Measurements from ENCODE around the gene LITAFD.

LITAFD gene

GRCh38 chr16:8889893-8890548, 7.9 kb downstream of the LITAFD start:
- no peak for DNase-seq (ENCODE audit: low read depth)
- H3K4me3 ChIP-seq (ENCODE audit: low read depth, low read length) = no peak overlapping the region

- DNase-seq (ENCODE audit: low read depth) = no peak
- no peak overlapping the region for H3K4me3 ChIP-seq (ENCODE audit: low read depth, low read length)
Measured at GRCh38 chr16:8890549-8890921, 8.4 kb downstream of the LITAFD start.

GRCh38 chr16:8892101-8892575, 10.0 kb downstream of the LITAFD start:
- H3K4me3 ChIP-seq (ENCODE audit: low read depth, low read length) = no peak overlapping the region
- DNase-seq (ENCODE audit: low read depth) = no peak

GRCh38 chr16:8893426-8893825, 11.3 kb downstream of the LITAFD start:
- H3K4me3 ChIP-seq (ENCODE audit: low read depth, low read length) = no peak overlapping the region
- DNase-seq (ENCODE audit: low read depth) = no peak

- no peak for DNase-seq (ENCODE audit: low read depth)
- no peak overlapping the region for H3K4me3 ChIP-seq (ENCODE audit: low read depth, low read length)
Measured at GRCh38 chr16:8893976-8894690, 12.0 kb downstream of the LITAFD start.

GRCh38 chr16:8894736-8895334, 12.7 kb downstream of the LITAFD start:
- DNase-seq (ENCODE audit: low read depth) = no peak
- no peak overlapping the region for H3K4me3 ChIP-seq (ENCODE audit: low read depth, low read length)

- no peak for DNase-seq (ENCODE audit: low read depth)
- no peak overlapping the region for H3K4me3 ChIP-seq (ENCODE audit: low read depth, low read length)
Measured at GRCh38 chr16:8898660-8899318, 16.6 kb downstream of the LITAFD start.

GRCh38 chr16:8899709-8900317, 17.7 kb downstream of the LITAFD start:
- DNase-seq (ENCODE audit: low read depth) = no peak
- no peak overlapping the region for H3K4me3 ChIP-seq (ENCODE audit: low read depth, low read length)

- DNase-seq (ENCODE audit: low read depth) = no peak
- no peak overlapping the region for H3K4me3 ChIP-seq (ENCODE audit: low read depth, low read length)
Measured at GRCh38 chr16:8900343-8900742, 18.2 kb downstream of the LITAFD start.

GRCh38 chr16:8901320-8901861, 19.2 kb downstream of the LITAFD start:
- no peak for DNase-seq (ENCODE audit: low read depth)

GRCh38 chr16:8903004-8903403, 20.9 kb downstream of the LITAFD start:
- no peak overlapping the region for H3K4me3 ChIP-seq (ENCODE audit: low read depth, low read length)
- DNase-seq (ENCODE audit: low read depth) = no peak

More at GRCh38 chr16:8901320-8901861, 19.2 kb downstream of the LITAFD start:
- no peak overlapping the region for H3K4me3 ChIP-seq (ENCODE audit: low read depth, low read length)

GRCh38 chr16:8904018-8904430, 21.9 kb downstream of the LITAFD start:
- DNase-seq (ENCODE audit: low read depth) = no peak
- no peak overlapping the region for H3K4me3 ChIP-seq (ENCODE audit: low read depth, low read length)

GRCh38 chr16:8905168-8905762, 23.1 kb downstream of the LITAFD start:
- DNase-seq (ENCODE audit: low read depth) = no peak
- H3K4me3 ChIP-seq (ENCODE audit: low read depth, low read length) = no peak overlapping the region

GRCh38 chr16:8905795-8906591, 23.8 kb downstream of the LITAFD start:
- no peak for DNase-seq (ENCODE audit: low read depth)
- H3K4me3 ChIP-seq (ENCODE audit: low read depth, low read length) = no peak overlapping the region

GRCh38 chr16:8907096-8907495, 24.9 kb downstream of the LITAFD start:
- H3K4me3 ChIP-seq (ENCODE audit: low read depth, low read length) = no peak overlapping the region
- no peak for DNase-seq (ENCODE audit: low read depth)

- H3K4me3 ChIP-seq (ENCODE audit: low read depth, low read length) = no peak overlapping the region
- DNase-seq (ENCODE audit: low read depth) = no peak
Measured at GRCh38 chr16:8908810-8909468, 26.8 kb downstream of the LITAFD start.

- no peak overlapping the region for H3K4me3 ChIP-seq (ENCODE audit: low read depth, low read length)
- DNase-seq (ENCODE audit: low read depth) = no peak
Measured at GRCh38 chr16:8910811-8911210, 28.7 kb downstream of the LITAFD start.

GRCh38 chr16:8912793-8913192, 30.6 kb downstream of the LITAFD start:
- no peak for DNase-seq (ENCODE audit: low read depth)

More at GRCh38 chr16:8912793-8913192, 30.6 kb downstream of the LITAFD start:
- no peak overlapping the region for H3K4me3 ChIP-seq (ENCODE audit: low read depth, low read length)

Data from skeletal muscle cell (primary cell).